Progenitor cell of endocrine pancreas (in vitro differentiated cells): ENCODE measurements around the gene CELF1. TPM values are rescaled to one million over a fixed set of nuclear protein-coding genes. Genes with fewer than 3 reads are reported as not detected.

Experiments used
- DNase-seq: peaks from one replicate; pipeline ENCODE4 v3.0.0; 2021; ENCODE audit warnings: low spot score; ENCODE audit not compliant: unreplicated experiment
- H3K27ac Mint-ChIP-seq: 2 replicates; pipeline ENCODE4 v1.8.0; 2021; ENCODE audit warnings: mild to moderate bottlenecking, moderate library complexity, mixed read lengths
- H3K27me3 Mint-ChIP-seq: 2 replicates; pipeline ENCODE4 v1.8.0; 2021; ENCODE audit warnings: mixed read lengths
- H3K36me3 Mint-ChIP-seq: 2 replicates; pipeline ENCODE4 v1.8.0; 2022; ENCODE audit warnings: mixed read lengths; ENCODE audit not compliant: insufficient read depth
- H3K4me1 Mint-ChIP-seq: 2 replicates; pipeline ENCODE4 v1.8.0; 2021; ENCODE audit warnings: low read depth, mixed read lengths
- H3K4me3 Mint-ChIP-seq: 2 replicates; pipeline ENCODE4 v1.8.0; 2021; ENCODE audit warnings: low read depth, mild to moderate bottlenecking, moderate library complexity, mixed read lengths
- H3K9me3 Mint-ChIP-seq: 2 replicates; pipeline ENCODE4 v1.8.0; 2021; ENCODE audit warnings: low read depth, mixed read lengths
- CTCF ChIP-seq: fragments of 200-600 bp; sonication (generic); IDR thresholded peaks from one replicate; pipeline ENCODE4 v1.5.0; 2021; ENCODE audit warnings: antibody characterized with exemption, mild to moderate bottlenecking; ENCODE audit not compliant: unreplicated experiment
- total RNA-seq: library from RNA; stranded (reverse); gene quantifications from 2 replicates; pipeline ENCODE4 v1.2.1, GENCODE V29; 2021

Gene CELF1
- total RNA-seq, 1 donor from 2014 or later, result 161 TPM

DNA sequence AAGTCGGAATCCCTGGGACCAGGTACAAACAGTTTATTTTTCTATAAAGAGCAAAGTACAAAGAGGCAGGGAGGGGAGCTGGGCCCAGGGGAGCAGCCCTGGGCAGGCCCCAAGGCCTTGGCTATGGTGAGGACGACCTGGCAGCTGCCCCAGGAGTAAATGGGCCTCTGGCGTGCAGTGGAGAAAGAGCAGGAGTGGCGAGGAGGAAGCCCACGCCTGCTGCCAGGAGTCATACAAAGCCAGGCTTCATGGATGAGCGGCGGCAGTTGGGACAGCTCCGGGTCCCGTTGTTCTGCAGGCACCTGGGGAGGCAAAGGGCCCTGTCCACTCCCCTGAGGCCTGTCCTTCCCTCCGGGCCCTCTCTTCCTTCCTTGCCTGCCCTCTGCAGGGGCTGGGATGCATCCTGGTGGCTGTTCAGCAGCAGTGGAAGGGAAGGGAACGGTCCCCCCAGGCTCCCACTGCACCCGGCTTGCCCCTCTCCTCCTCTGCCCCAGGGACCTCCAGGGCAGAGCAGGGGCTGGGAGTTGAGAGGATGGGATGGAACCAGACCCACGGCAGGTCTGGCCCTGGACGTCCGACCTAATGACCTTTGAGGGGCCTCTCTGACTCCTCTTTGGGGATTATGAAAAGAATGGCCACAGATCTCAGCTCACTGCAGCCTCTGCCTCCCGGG lies 115.0 kb downstream of the CELF1 start:
- no peaks in the 10 kb centered on the region for H3K27me3 Mint-ChIP-seq
- no peak overlapping the region for H3K4me3 Mint-ChIP-seq
- no peak for TF ChIP-seq CTCF
- DNase-seq, result no peak
- no peaks in the 10 kb centered on the region for H3K36me3 Mint-ChIP-seq
- H3K27ac Mint-ChIP-seq, result no peak overlapping the region
- H3K9me3 Mint-ChIP-seq, result no peaks in the 10 kb centered on the region
- H3K4me1 Mint-ChIP-seq, result no peaks in the 10 kb centered on the region

GRCh38 chr11:47437218-47437745 lies 115.7 kb downstream of the CELF1 start:
- TF ChIP-seq CTCF, result no peak
- Mint-ChIP-seq H3K36me3 (no peaks in the 10 kb centered on the region), H3K4me3 (no peak overlapping the region), H3K27ac (no peak overlapping the region), H3K27me3 (no peaks in the 10 kb centered on the region), H3K4me1 (no peaks in the 10 kb centered on the region), H3K9me3 (no peaks in the 10 kb centered on the region)
- no peak for DNase-seq

DNA sequence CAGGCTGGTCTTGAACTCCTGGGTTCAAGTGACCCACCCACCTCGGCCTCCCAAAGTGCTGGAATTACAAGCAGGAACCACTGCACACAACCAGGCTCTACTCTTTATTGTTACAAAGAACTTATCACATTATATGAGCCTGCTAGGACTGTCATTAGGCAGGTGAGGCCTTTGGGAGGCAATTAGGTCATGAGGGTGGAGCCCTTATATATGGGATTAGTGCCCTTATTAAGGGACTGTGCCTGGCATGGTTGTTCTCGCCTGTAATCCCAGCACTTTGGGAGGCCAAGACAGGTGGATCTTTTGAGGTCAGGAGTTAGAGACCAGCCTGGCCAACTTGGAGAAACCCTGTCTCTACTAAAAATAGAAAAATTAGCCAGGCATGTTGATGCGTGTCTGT lies 116.2 kb downstream of the CELF1 start:
- Mint-ChIP-seq H3K36me3 (no peaks in the 10 kb centered on the region), H3K9me3 (no peaks in the 10 kb centered on the region)

DNA sequence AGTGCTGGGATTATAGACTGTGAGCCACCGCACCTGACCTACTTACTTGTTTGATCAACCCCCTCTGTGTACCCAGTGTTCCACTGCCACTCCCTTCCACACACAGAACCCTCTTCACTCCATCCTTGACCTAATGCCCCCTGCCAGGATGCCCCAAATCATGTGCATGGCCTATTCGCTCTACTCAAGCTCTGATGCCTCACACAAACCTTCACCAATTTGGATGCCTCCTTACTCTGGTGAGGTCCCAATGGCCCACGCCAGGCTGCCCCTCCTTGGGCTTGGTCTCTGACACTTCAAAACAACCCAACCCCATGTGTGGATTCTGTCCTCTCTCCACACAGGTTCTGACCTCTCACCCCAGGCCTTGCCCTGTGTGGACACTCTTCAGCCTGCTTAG lies 117.2 kb downstream of the CELF1 start:
- DNase-seq, result no peak
- H3K27me3 Mint-ChIP-seq, result no peaks in the 10 kb centered on the region
- no peaks in the 10 kb centered on the region for H3K9me3 Mint-ChIP-seq
- H3K27ac Mint-ChIP-seq, result no peak overlapping the region
- no peak for TF ChIP-seq CTCF
- no peak overlapping the region for H3K4me3 Mint-ChIP-seq
- no peaks in the 10 kb centered on the region for H3K4me1 Mint-ChIP-seq
- no peaks in the 10 kb centered on the region for H3K36me3 Mint-ChIP-seq

More for the DNA sequence above, 116.2 kb downstream of the CELF1 start:
- no peak overlapping the region for H3K4me3 Mint-ChIP-seq
- no peak for TF ChIP-seq CTCF
- H3K27me3 Mint-ChIP-seq, result no peaks in the 10 kb centered on the region
- no peaks in the 10 kb centered on the region for H3K4me1 Mint-ChIP-seq
- no peak overlapping the region for H3K27ac Mint-ChIP-seq
- no peak for DNase-seq

DNA sequence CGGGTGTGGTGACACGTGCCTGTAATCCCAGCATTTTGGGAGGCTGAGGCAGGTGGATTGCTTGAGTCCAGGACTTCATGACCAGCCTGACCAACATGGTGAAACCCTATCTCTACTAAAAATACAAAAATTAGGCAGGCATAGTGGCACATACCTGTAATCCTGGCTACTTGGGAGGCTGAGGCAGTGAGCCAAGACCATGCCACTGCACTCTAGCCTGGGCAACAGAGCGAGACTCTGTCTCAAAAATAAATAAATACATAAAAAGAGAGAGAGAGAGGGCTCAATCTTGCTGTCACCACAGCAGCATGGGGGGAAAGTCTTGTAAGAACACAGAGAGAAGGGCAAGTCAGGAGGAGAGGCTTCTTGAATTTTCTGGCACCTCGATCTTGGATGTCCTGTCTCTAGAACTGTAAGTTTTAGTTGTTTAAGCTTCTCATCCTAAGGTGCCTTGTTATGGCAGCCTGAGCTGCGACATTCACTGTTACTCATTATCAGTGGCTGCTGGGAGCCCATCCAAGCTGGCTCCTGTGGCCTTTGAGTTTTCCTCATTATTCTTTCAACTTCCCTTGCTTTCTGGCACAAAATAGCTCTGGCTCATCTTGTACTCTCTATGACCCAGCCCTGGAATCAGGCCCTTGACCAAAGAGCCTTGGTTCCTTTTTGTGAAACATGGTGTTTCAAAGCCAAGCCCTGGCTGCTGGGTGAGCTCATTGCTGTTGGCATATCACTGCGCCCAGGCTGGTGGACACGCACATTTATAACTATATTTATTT lies 118.7 kb downstream of the CELF1 start:
- TF ChIP-seq CTCF, result no peak
- no peaks in the 10 kb centered on the region for H3K4me1 Mint-ChIP-seq
- H3K27ac Mint-ChIP-seq, result no peak overlapping the region
- DNase-seq, result no peak
- no peaks in the 10 kb centered on the region for H3K36me3 Mint-ChIP-seq
- H3K27me3 Mint-ChIP-seq, result no peaks in the 10 kb centered on the region
- no peak overlapping the region for H3K4me3 Mint-ChIP-seq
- H3K9me3 Mint-ChIP-seq, result no peaks in the 10 kb centered on the region
